ENCODE measurements around the gene FCN2. TPM values are rescaled to one million over a fixed set of nuclear protein-coding genes. Genes with fewer than 3 reads are reported as not detected.

Gene FCN2
- total RNA-seq: not detected

DNA sequence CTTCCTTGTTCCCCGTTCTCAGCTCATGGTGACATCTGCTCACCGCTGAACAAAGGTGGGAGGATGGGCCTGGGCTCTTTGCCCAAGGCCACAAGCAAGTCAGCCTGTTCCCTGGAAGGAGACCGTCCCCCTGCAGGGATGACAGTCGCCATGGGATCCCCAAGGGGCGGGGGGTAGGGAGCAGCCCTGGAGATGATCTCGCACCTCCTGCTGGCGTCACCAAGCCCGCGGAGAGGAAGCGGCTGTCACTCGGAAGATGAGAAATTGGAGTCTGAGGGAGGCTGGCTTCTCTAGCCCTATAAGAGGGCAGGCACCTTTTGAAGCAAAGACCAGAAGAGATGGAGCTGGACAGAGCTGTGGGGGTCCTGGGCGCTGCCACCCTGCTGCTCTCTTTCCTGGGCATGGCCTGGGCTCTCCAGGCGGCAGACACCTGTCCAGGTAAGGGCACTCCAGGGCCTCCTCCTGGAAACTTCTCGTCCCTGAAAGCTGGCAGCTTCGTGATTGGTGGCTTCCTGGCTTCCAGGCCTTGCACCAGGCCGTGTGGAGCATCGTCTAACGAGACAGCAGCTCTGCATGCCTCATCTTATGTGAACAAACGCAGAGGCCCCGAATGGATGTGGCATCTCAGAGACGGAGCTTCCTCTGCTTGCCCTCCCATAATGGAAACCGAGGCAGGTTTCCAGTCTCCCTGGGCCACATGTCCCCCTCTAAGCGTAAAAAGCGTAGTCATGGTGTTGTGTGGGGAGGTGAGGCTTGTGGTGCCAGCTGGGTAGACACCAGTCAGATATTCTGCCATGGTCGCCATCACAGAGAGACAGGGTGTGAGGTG is at the start of gene FCN2:
Gene FCN2, plus strand, starts transcription at position 327 of the 829 bp plus-strand sequence. Its CDS starts 12 bp downstream, at position 339.
- ChIA-PET POLR2A (no interaction called here), CTCF (no interaction called here)

GRCh38 chr9:134830926-134831720 is 49.5 kb upstream of the FCN2 start:
- ChIA-PET POLR2A (no interaction called here), CTCF (no interaction called here)

- ChIA-PET CTCF (no interaction called here), POLR2A (no interaction called here)
Observed at GRCh38 chr9:134832471-134832870, 48.1 kb upstream of the FCN2 start.

DNA sequence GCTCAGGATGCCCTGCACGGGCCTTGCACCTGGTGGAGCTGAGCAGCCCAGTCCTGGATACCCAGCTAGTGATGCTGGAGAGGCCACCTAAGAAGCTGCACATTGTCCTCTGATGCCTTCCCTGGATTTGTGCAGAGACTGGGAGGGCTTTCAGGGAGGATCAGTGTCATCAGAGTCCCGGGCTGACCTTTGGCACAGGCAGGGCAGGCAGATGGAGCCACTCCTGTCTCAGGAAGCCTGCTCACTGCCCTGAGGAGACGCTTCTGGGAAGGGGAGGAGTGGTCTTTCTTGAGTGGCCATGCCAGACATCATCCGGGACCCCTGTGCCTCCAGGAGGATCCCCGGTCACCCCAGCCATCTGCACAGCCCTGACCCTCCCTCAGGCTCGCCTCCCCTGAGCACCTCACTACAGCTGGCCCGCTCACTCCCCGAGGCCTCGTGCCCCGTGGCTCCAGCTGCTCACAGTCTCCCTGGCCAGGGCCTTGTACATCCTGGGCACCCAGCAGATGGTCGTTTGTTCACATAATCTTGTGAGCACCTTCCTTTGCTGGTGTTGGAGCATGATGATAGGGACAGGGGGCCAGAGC is 47.2 kb upstream of the FCN2 start:
- POLR2A ChIA-PET: no interaction called here
- CTCF ChIA-PET: no interaction called here

GRCh38 chr9:134834217-134834956 is 46.2 kb upstream of the FCN2 start:
- POLR2A ChIA-PET: no interaction called here
- CTCF ChIA-PET: no interaction called here

DNA sequence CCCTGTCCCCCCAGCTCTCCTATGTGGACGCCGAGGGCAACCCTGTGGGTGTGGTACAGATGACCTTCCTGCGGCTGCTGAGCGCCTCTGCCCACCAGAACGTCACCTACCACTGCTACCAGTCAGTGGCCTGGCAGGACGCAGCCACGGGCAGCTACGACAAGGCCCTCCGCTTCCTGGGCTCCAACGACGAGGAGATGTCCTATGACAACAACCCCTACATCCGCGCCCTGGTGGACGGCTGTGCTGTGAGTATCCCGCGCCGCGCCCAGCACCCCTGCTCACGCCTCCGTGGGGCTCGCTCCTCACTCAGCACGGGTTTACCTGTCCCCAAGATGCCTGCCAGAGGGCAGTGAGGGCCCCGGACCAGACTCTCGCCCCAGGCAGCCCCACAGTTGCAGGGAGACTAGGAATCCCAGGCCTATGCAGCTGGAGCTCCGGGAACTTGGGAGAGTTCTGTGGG is 45.6 kb upstream of the FCN2 start:
- ChIA-PET CTCF (no interaction called here), POLR2A (no interaction called here)

- POLR2A ChIA-PET: no interaction called here
- CTCF ChIA-PET: no interaction called here
Observed at GRCh38 chr9:134835448-134835847, 45.2 kb upstream of the FCN2 start.

GRCh38 chr9:134835987-134836386 is 44.6 kb upstream of the FCN2 start:
- ChIA-PET CTCF (no interaction called here), POLR2A (no interaction called here)

GRCh38 chr9:134836406-134836970 is 44.1 kb upstream of the FCN2 start:
- POLR2A ChIA-PET: no interaction called here
- CTCF ChIA-PET: no interaction called here

- CTCF ChIA-PET: no interaction called here
- POLR2A ChIA-PET: no interaction called here
Observed at GRCh38 chr9:134837529-134837928, 43.1 kb upstream of the FCN2 start.

DNA sequence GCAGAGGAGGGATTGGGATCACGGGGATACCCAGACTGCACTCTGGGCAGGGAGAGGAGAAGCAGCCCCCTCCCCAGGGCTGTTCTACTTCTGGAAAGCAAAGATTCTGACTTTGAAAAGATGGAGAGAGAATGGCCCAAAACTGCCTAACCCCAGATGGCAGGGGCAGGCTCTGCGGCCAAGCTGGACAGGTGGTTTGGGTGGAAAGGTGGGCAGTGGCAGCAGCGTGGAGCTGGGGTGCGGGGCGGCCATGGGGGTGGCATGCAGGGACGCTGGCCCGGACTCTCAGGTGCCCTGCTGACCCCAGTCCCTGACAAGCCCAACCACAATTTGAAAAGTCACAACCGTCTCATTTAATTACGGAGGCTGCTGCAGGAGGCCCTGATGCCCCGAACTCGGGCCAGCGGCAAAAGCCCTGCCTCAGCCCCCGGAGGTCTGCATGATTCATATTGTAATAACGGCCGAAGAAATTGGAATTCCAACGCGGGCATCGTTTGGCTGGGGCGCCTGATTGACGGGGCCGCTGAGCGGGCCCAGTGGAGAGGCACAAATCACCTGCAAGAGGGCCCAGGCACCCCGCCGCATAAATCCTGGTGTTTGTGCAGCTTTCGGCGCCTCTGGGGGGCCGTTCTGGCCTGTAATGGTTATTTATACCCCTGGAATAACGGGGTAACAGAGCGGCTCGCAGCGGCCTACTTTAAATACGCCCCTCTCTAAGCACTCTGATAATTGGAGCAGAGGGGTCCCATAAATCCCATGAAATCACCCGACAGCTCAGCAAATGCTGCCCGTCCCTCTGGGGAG is 41.8 kb upstream of the FCN2 start:
- ChIA-PET POLR2A (no interaction called here), CTCF (no interaction called here)

DNA sequence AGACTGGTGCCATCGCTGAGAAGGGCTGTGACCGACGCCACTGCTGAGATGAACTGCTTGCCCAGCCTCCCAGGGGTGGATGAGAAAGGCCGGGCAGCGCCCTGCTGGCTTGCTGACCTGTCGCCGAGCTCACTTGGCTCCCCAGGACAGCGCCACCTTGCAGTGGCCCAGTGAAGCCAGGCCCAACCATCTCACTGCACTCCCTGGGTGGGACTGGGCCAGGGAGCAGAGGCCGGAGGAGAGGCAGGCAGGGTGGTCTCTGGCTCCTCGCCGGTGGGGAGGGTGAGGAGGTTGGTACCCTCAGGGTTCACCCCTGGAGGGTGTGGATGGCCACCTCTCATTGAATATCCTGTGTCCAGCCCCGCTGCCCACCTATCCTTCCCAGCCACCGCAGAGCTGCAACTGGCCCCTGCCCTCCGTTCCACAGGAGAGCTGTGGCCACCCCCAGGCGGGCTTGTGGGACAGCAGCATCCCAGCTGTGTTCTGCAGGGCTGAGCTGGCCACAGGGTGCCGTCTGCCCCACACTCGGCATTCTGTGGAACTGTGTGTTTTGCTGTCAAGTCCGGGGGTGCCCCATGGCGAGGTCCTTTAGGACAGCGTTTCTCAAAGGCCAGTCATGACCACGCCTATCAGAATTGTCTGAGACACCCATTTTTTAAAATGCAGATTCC is 41.0 kb upstream of the FCN2 start:
- ChIA-PET POLR2A (no interaction called here), CTCF (no interaction called here)

DNA sequence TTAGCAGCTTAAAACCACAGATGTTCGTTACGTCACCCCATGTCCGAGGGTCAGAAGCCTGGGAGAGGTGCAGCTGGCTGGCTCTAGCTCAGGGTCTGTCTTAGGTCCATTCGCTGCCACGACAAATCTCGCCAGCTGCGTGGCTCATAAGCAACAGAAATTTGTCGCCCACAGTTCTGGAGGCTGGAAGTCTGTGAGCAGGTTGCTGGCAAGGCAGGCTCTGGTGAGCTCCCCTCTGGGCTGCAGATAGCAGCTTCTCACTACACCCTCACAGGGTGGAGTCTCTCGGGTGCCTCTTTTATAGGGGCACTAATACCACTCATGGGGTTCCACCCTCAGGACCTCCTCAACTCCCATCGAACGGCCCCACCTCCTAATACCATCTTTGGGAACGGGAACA is 40.1 kb upstream of the FCN2 start:
- CTCF ChIA-PET: no interaction called here

DNA sequence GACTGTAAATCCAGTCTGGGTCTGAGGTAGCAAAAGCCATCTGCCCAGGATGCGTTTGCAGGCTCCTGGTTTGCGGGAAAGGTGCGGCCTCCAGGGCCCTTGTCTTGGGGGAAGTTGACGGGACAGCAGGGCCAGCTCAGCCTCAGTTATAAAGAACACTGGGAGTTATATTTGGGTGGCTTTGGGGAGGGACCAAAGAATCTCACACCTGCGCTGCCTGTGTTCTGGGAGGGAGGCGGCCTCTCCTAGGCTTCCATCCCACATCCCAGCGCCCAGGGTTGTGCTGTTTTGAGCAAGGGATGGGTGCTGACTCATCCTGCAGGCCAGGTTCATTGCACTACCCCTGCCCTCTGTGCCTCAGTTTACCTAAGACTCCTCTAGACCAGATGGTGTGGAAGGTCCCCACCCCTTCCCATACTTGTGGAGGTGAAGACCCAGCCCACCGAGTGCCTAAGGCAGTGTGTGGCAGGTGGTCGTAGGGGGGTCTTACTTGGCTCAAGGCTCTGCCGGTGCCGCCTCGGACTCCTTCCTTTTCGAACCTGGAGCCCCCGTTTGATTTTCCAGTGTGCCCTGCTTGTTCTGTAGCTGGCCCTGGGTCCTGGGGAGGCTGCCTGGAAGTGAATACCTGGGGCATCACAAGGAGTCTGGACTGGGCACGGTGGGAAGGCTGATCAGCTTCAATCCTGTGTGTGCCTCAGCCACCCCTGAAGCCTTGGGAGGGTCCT is 39.3 kb upstream of the FCN2 start:
- POLR2A ChIA-PET: no interaction called here
- CTCF ChIA-PET: no interaction called here

More for the DNA sequence above, 40.1 kb upstream of the FCN2 start:
- POLR2A ChIA-PET: no interaction called here

GRCh38 chr9:134842321-134842720 is 38.3 kb upstream of the FCN2 start:
- CTCF ChIA-PET: no interaction called here
- POLR2A ChIA-PET: no interaction called here

DNA sequence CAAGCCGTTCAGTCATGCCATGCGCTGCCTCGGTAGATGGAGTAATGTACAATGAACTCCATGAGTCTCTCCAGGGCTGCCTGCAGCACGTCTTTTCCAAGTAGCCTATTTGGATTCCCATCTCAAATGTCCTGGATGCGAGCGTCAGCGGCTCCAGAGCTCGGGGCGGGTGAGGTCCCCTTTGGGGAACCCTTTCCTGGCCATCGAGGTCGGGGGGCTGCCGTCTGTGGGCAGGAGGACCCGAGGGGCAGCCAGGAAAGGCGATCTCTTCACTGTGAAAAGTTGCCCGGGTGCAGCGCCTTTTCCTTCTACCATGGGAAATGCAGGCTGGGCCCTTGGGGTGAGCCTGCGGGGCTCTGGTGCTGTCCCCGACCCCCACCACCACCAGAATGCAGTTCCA is 36.9 kb upstream of the FCN2 start:
- CTCF ChIA-PET: no interaction called here
- POLR2A ChIA-PET: no interaction called here

DNA sequence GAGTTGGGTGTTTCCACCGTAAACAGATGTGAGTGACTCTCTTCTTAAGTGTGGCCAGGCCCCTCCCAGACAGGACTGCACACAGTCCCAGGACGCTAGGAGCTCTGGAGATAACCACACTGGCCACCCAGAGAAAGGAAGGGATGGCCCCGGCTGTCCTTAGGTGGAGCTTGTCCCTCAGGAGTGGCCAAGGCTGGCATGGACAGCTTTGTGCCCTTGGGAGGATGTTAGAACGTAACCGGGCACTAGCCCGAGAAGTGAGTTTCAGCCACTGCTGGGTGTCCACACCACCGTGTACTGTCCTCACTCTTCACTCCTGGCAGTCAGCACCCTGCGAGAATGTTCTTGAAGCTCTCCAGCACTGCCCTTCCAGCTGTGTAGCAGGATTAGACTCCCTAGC is 35.8 kb upstream of the FCN2 start:
- POLR2A ChIA-PET: no interaction called here

DNA sequence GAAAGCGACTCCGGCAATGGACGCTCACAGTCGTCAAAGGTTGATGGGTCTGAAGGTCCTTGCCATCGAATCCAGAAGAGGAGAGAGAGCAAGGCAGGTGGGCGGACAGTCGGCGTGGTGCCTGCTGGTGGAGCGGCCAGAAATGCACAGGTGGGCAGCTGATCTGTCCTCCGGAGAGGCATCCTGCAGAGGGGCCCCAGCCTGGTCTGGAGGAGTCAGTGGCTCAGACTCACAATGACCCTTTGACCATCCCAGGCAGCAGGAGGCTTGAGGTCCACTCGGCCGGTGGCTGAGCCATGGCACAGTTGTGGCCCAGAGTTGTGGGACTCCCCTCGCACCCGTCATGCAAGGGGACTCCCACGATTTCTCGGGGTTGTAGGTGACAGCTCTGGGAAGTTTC is 34.4 kb upstream of the FCN2 start:
- CTCF ChIA-PET: no interaction called here
- POLR2A ChIA-PET: no interaction called here

More for the DNA sequence above, 35.8 kb upstream of the FCN2 start:
- CTCF ChIA-PET: no interaction called here

Data from activated CD8-positive, alpha-beta memory T cell treated with anti-CD3 and anti-CD28 coated beads for 36 hours (primary cell).